AML-193 (cell line): Measurements from ENCODE around the gene TUBGCP5.

Experiments
- DNase-seq, 2 experiments: peaks; one replicate each; lab custom pipeline; 2025; lab: John Stamatoyannopoulos, UW

TUBGCP5 gene

GRCh38 chr15:22952796-22953579, 86.4 kb downstream of the TUBGCP5 start:
- no peak for DNase-seq

- DNase-seq: no peak
Measured at GRCh38 chr15:22951381-22952280, 87.7 kb downstream of the TUBGCP5 start.

- no peak for DNase-seq
Measured at GRCh38 chr15:22951031-22951380, 88.4 kb downstream of the TUBGCP5 start.

- DNase-seq: no peak
Measured at GRCh38 chr15:22950256-22950990, 88.9 kb downstream of the TUBGCP5 start.
